UCSD-AML1 (cell line): ENCODE measurements around the gene BICD2.

Experiments
- DNase-seq: peaks from one replicate; lab custom pipeline; 2025; ENCODE audit not compliant: unreplicated experiment; lab: John Stamatoyannopoulos, UW

Gene BICD2

GRCh38 chr9:92669890-92670708 lies 94.5 kb downstream of the BICD2 start, which contains the start of gene IPPK:
Gene IPPK, minus strand, starts transcription at chr9:92670131. Its CDS starts 143 bp downstream, at chr9:92669988.
- DNase-seq, result peak; percentile 99

DNA sequence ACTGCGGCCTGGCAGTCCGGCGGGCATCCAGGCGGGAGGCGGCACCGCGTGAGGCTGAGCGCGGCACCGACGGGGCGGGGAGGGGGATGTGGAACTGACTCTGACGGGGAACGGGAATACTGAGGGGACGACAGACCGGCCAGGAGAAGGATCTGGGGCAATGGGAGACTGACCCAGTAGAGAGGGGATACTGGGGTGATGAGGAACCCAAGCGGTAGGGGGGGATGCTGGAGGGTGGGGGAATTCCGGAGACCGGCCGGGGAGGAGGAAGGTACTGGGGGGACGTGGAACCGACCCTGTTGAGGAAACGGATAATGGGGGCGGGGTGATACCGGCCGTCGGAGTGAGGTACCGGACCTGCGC lies 95.1 kb downstream of the BICD2 start:
- DNase-seq, result peak; percentile 46

DNA sequence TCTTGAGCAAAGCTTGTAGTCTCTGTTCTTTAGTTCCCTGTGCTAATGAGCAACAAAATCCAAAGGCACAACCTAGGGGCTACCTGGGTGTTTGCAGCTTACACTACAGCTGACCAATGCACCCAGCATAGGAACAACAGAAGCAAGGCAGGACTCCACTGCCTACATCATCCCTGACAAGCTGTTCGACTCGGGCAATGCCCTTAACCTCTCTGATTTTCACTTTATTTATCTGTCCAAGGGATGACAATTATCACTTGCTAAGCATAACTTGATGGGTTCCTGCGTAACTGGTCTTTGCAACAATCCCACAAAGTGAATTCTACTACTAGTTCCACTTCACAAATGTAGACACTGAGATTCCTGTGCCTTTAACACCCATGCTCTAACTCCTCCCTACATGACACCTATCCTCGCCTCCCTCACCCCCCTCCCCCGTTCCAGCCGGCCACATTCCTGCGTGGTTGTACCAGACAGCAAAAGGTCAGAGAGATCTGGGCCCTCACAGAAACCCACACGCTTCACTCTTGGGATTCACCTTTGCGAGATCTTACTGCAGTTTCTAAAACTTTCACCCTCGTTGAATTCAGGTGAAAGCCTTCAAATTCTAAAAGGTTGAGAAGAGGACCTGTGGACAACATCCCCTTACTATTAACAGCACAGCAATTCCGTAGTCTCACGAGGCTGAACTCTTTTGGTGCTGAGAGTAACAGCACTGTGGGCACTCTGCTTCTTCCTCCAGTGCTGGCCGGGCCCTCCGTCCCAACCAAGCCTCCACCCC lies 95.7 kb downstream of the BICD2 start:
- DNase-seq, result peak; percentile 33

GRCh38 chr9:92666912-92667532 lies 97.6 kb downstream of the BICD2 start:
- no peak for DNase-seq

DNA sequence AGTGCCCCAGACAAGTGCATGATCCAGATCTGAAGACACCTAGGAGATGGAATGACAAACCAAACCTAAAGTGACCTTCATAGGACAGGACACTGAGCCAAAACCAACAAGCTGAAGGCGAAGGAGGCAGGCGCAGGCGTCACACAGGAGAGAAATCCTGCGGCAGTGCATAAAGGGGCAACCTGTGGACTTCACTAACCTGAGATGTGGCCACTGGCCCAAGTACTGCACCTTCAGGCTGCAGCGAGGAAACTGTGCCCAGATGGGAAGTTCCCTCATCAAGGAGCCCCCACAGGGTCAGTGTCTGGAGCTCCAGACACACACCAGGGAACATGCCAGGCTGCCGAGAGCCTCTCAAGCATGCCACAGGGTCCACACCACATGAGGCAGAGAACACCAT lies 98.4 kb downstream of the BICD2 start:
- no peak for DNase-seq

DNA sequence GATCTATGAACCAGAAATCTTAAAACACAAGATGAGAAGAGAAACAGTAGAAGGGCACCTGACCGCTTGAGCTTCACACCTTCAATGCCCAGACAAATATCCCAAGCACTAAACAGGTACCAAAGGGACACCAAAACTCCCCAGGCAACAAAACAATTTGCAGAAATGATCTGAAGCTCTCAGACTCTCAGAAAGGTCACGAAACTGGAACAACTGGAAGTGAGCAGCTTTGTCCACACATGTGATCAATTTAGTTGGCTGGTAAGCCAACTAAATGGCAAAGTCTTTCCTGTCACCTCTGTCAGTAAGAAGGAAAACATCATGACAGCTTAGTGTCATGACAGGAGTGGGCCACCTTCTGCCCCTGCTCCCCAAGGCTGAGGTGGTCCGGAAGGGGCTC lies 98.8 kb downstream of the BICD2 start:
- no peak for DNase-seq

- no peak for DNase-seq
These were observed 100.1 kb downstream of the BICD2 start for GRCh38 chr9:92664394-92665152.

DNA sequence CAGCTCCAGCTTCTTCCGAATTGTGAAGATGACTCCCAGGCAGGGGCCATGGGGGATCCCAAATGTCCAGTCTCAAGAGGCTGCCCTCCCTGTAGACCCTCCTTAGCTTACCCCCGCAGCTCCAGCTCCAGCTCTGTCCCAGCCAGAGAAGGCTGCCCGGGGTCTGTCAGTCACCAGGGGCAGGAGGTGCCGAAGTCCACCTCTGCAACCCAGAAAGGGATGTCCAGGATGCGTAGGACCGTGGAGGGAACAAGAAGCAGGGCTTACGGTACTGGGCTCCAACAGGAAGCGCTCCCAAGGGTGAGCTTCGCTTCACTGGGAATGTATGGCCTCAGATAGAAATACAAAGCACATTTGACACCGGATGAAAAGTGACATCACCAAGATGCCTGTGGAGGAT lies 100.7 kb downstream of the BICD2 start:
- no peak for DNase-seq

- no peak for DNase-seq
These were observed 101.5 kb downstream of the BICD2 start for GRCh38 chr9:92663126-92663525.

DNA sequence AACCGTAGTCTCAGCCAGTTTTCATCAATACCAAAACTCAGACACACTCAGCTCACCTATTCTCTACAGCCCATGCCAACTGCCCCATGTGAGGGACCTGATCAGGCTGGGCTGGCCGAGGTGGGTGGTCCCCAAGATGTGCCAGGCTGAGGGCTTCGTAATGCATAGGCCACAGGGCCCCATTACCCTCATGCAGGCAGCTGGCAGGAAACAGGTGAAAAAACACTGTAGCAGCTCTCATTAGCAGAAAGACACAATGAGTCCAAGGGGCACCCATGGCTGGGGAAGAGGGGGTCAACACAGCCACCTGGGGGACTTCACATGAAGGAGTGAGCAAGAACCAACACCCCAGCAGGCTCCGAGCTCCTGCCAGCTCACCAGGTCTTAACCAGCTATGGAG lies 102.9 kb downstream of the BICD2 start:
- no peak for DNase-seq
